ENCODE data around the gene RAPGEF3.

GRCh38 chr12:47715877-47716548, 42.7 kb downstream of the RAPGEF3 start:
- no peak for TF ChIP-seq CTCF (IDR thresholded peaks at IDR 0.05; ENCODE audit: low read depth, low read length)
- TF ChIP-seq POLR2A (IDR thresholded peaks at IDR 0.05; ENCODE audit: extremely low read depth, insufficient read length), result no peak
